Vagina (tissue), 2 donors: ENCODE measurements around the gene MTCL1. TPM values are rescaled to one million over a fixed set of nuclear protein-coding genes. Genes with fewer than 3 reads are reported as not detected.

Experiments
- DNase-seq, 2 donors: peaks; one replicate each; pipeline ENCODE4 v3.0.0-alpha.2; 2017; ENCODE audit errors: extremely low spot score in 2 of 2
- H3K27ac ChIP-seq: fragments of 200-600 bp; sonication (generic); one replicate; pipeline ENCODE4 v1.5.1; 2019
- H3K27me3 ChIP-seq: fragments of 200-600 bp; sonication (generic); one replicate; pipeline ENCODE4 v1.5.1; 2019
- H3K36me3 ChIP-seq, 2 donors: fragments of 200-600 bp; sonication (generic); one replicate each; pipeline ENCODE4 v1.5.1; 2017 to 2019
- H3K4me1 ChIP-seq: fragments of 200-600 bp; sonication (generic); one replicate; pipeline ENCODE4 v1.5.1; 2019
- H3K4me3 ChIP-seq, 2 donors: fragments of 200-600 bp; sonication (generic); 1 replicate in 1 of 2; 2 replicates in 1 of 2; pipeline ENCODE4 v1.5.1; 2016 to 2019
- H3K9me3 ChIP-seq: fragments of 200-600 bp; sonication (generic); one replicate; pipeline ENCODE4 v1.5.1; 2019
- CTCF ChIP-seq, 3 experiments: fragments of 450-650 bp in 2 of 3; fragments of 200-600 bp in 1 of 3; sonication (generic) in 1 of 3; IDR thresholded peaks; one replicate each; pipeline ENCODE4 v1.5.1; 2017 to 2019; ENCODE audit warnings: antibody characterized with exemption in 3 of 3, mild to moderate bottlenecking in 2 of 3, moderate library complexity in 2 of 3
- POLR2A ChIP-seq, 2 donors: fragments of 450-650 bp; IDR thresholded peaks; one replicate each; pipeline ENCODE4 v1.6.1; 2017; ENCODE audit warnings: antibody characterized with exemption in 2 of 2, mild to moderate bottlenecking in 2 of 2, moderate library complexity in 2 of 2
- POLR2AphosphoS5 ChIP-seq, 2 donors: sonication (generic); formaldehyde crosslinking; IDR thresholded peaks; one replicate each; pipeline ENCODE4 v1.9.0; 2017; ENCODE audit warnings: antibody characterized with exemption in 2 of 2, mild to moderate bottlenecking in 2 of 2, low read depth in 1 of 2; ENCODE audit not compliant: insufficient read depth in 1 of 2
- intact Hi-C: fragments of 100-400 bp; cut with DNase I; formaldehyde crosslinking; loops from one replicate; pipeline ENCODE4 v1.15.1; 2023
- total RNA-seq: library from RNA; depleted of rRNA; stranded (reverse); fragments of >200 nt; gene quantifications from one replicate; pipeline ENCODE4 v1.2.3, GENCODE V29; 2016

Gene MTCL1
- total RNA-seq, 1 donor from 2014 or later = 23.6 TPM

- intact Hi-C loops = no loop called here
- Histone ChIP-seq H3K27me3 (no peaks in the 10 kb centered on the region), H3K4me1 (peaks cover 10% of the 10 kb centered on the region), H3K9me3 (no peaks in the 10 kb centered on the region), H3K27ac (no peak overlapping the region), H3K36me3 (no peaks in the 10 kb centered on the region), H3K4me3 (no peak overlapping the region)
- no peak for TF ChIP-seq CTCF (IDR thresholded peaks at IDR 0.05)
- TF ChIP-seq POLR2A (IDR thresholded peaks at IDR 0.05) = no peak
- TF ChIP-seq POLR2AphosphoS5 (IDR thresholded peaks at IDR 0.05; ENCODE audit: insufficient read depth in 1 of 2, low read depth in 1 of 2) = no peak
- DNase-seq = no peak
Measured at GRCh38 chr18:8841781-8842485, 136.6 kb downstream of the MTCL1 start.

DNA sequence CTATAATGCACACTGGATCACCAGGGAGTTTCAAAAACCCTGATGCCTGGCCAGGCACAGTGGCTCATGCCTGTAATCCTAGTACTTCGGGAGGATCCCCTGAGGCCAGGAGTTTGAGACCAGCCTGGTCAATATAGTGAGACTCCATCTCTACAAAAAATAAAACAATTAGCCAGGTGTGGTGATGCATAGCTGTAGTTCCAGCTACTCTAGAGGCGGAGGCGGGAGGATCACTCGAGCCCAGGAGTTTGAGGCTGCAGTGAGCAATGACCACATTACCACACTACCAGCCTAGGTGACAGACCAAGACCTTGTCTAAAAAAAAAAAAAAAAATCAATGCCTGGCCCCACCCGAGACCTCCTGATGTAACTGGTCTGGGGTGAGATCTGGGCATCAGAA is 137.2 kb downstream of the MTCL1 start:
- no peaks in the 10 kb centered on the region for H3K27me3 ChIP-seq
- no peaks in the 10 kb centered on the region for H3K9me3 ChIP-seq
- no peak for TF ChIP-seq CTCF (IDR thresholded peaks at IDR 0.05)
- no peak overlapping the region for H3K4me3 ChIP-seq
- no peak for DNase-seq
- H3K27ac ChIP-seq = no peak overlapping the region
- H3K36me3 ChIP-seq = no peaks in the 10 kb centered on the region
- peaks cover 10% of the 10 kb centered on the region for H3K4me1 ChIP-seq
- intact Hi-C loops = no loop called here

GRCh38 chr18:8843005-8843404 is 137.6 kb downstream of the MTCL1 start:
- intact Hi-C loops = no loop called here
- no peaks in the 10 kb centered on the region for H3K27me3 ChIP-seq
- peaks cover 10% of the 10 kb centered on the region for H3K4me1 ChIP-seq
- H3K27ac ChIP-seq = no peak overlapping the region
- no peak for DNase-seq
- no peak overlapping the region for H3K4me3 ChIP-seq
- no peaks in the 10 kb centered on the region for H3K9me3 ChIP-seq
- no peak for TF ChIP-seq CTCF (IDR thresholded peaks at IDR 0.05)
- no peak for TF ChIP-seq POLR2AphosphoS5 (IDR thresholded peaks at IDR 0.05; ENCODE audit: insufficient read depth in 1 of 2, low read depth in 1 of 2)
- no peak for TF ChIP-seq POLR2A (IDR thresholded peaks at IDR 0.05)
- H3K36me3 ChIP-seq = no peaks in the 10 kb centered on the region

DNA sequence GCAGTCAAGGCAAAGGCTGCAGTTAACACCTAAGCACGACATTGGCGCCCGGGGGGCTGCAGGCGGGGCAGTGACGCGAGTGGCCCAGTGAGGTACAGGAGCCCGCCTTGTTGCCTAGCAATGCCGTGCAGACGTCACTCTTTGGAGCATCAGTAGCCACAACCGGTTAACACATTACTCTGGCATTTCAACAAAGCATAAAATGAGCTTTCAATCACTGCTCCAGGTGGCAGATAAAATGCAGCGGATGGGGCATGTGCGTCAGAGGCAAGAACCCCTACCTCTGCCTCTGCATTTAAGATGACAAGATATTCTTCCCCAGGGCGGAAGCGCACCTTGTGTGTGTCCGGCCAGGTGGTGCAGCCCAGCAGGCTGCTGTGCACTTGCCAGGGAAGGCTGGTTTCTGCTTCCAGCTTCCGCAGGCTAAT is 139.4 kb downstream of the MTCL1 start:
- Histone ChIP-seq H3K9me3 (no peaks in the 10 kb centered on the region), H3K27ac (no peak overlapping the region), H3K27me3 (no peaks in the 10 kb centered on the region), H3K4me3 (no peak overlapping the region), H3K4me1 (peaks cover 2% of the 10 kb centered on the region), H3K36me3 (no peaks in the 10 kb centered on the region)
- no peak for DNase-seq
- TF ChIP-seq POLR2A (IDR thresholded peaks at IDR 0.05) = no peak
- TF ChIP-seq POLR2AphosphoS5 (IDR thresholded peaks at IDR 0.05; ENCODE audit: insufficient read depth in 1 of 2, low read depth in 1 of 2) = no peak
- no peak for TF ChIP-seq CTCF (IDR thresholded peaks at IDR 0.05)
- intact Hi-C loops = no loop called here

DNA sequence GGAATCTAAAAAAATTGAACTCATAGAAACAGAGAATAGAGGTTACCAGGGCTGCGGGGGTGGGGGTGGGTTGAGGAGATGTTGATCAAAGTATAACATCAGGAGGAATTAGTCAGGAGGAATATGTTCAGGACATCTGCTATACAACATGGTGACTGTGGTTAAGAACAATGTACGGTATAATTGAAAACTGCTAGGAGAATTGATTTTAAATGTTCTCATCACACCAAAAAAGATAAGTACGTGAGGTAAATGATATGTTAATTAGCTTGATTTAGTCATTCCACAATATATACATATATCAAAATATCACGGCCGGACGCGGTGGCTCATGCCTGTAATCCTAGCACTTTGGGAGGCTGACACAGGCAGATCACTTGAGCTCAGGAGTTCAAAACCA is 140.2 kb downstream of the MTCL1 start:
- DNase-seq = no peak
- Histone ChIP-seq H3K9me3 (no peaks in the 10 kb centered on the region), H3K4me3 (no peak overlapping the region), H3K4me1 (no peaks in the 10 kb centered on the region), H3K27me3 (no peaks in the 10 kb centered on the region), H3K36me3 (no peaks in the 10 kb centered on the region), H3K27ac (no peak overlapping the region)
- TF ChIP-seq POLR2A (IDR thresholded peaks at IDR 0.05) (no peak), CTCF (IDR thresholded peaks at IDR 0.05) (no peak), POLR2AphosphoS5 (IDR thresholded peaks at IDR 0.05; ENCODE audit: insufficient read depth in 1 of 2, low read depth in 1 of 2) (no peak)
- intact Hi-C loops = no loop called here
